ENCODE measurements around the gene SCTR.

DNA sequence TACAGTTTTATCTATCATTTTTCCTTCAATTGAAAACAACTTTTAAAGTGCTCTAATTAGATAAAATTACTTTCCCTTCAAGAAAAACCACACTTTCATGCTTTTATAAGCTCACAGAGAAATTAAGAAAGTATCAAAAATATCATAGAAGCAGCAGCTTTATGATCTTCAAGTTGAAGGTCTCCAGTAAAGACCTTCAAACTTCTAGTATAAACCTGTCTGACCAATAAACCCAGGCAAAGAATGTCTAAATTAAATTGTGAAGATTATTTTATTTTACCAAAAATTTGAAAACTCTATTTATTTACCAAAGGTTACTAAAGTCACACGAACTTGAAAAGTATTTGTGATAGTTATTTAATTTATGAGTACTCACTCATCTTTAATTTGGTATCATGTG is 9.3 kb upstream of the SCTR start:
- no peak for TF ChIP-seq MYC (IDR thresholded peaks at IDR 0.05; ENCODE audit: low read depth, low read length)
- TF ChIP-seq, protein P1, sequence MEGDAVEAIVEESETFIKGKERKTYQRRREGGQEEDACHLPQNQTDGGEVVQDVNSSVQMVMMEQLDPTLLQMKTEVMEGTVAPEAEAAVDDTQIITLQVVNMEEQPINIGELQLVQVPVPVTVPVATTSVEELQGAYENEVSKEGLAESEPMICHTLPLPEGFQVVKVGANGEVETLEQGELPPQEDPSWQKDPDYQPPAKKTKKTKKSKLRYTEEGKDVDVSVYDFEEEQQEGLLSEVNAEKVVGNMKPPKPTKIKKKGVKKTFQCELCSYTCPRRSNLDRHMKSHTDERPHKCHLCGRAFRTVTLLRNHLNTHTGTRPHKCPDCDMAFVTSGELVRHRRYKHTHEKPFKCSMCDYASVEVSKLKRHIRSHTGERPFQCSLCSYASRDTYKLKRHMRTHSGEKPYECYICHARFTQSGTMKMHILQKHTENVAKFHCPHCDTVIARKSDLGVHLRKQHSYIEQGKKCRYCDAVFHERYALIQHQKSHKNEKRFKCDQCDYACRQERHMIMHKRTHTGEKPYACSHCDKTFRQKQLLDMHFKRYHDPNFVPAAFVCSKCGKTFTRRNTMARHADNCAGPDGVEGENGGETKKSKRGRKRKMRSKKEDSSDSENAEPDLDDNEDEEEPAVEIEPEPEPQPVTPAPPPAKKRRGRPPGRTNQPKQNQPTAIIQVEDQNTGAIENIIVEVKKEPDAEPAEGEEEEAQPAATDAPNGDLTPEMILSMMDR (IDR thresholded peaks at IDR 0.05; ENCODE audit: low read depth, low read length): no peak
- TF ChIP-seq, protein P2, sequence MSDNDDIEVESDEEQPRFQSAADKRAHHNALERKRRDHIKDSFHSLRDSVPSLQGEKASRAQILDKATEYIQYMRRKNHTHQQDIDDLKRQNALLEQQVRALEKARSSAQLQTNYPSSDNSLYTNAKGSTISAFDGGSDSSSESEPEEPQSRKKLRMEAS (IDR thresholded peaks at IDR 0.05; ENCODE audit: low read depth, low read length): no peak
